Testis (tissue), 3 donors: Measurements from ENCODE around the gene TENT4A. TPM values are rescaled to one million over a fixed set of nuclear protein-coding genes. Genes with fewer than 3 reads are reported as not detected.

ENCODE experiments used
- DNase-seq: peaks from one replicate; pipeline ENCODE4 v3.0.0-alpha.2; 2019
- H3K27ac ChIP-seq, 2 donors: fragments of 200-600 bp; sonication (generic); one replicate each; pipeline ENCODE4 v1.5.1; 2019
- H3K27me3 ChIP-seq: fragments of 200-600 bp; sonication (generic); one replicate; pipeline ENCODE4 v1.5.1; 2019
- H3K36me3 ChIP-seq: fragments of 200-600 bp; sonication (generic); one replicate; pipeline ENCODE4 v1.5.1; 2017; ENCODE audit warnings: low read depth; ENCODE audit errors: missing control alignments
- H3K4me1 ChIP-seq: fragments of 200-600 bp; sonication (generic); one replicate; pipeline ENCODE4 v1.5.1; 2019
- H3K4me3 ChIP-seq, 2 donors: fragments of 200-600 bp; sonication (generic); one replicate each; pipeline ENCODE4 v1.5.1; 2017 to 2019
- H3K9me3 ChIP-seq: fragments of 200-600 bp; sonication (generic); one replicate; pipeline ENCODE4 v1.5.1; 2017
- POLR2A ChIP-seq: fragments of 450-650 bp; IDR thresholded peaks from one replicate; pipeline ENCODE4 v1.6.1; 2017; ENCODE audit warnings: antibody characterized with exemption, mild to moderate bottlenecking, moderate library complexity
- WGBS, 2 donors: methylation state at CpG; one replicate each; pipeline ENCODE4 v1.1.5; 2018; 5-methylcytosine and 5-hydroxymethylcytosine counted together
- intact Hi-C: fragments of 100-400 bp; cut with DNase I; formaldehyde crosslinking; loops from one replicate; pipeline ENCODE4 v1.15.1; 2023; ENCODE audit warnings: low total_unique reads
- polyA plus RNA-seq: library from polyadenylated mRNA; stranded (reverse); fragments of 350-450 nt; fragmentation: Illumina TruSeq; extraction: RNeasy Lipid Tissue Mini Kit (QIAGEN cat#74804); gene quantifications from one replicate; pipeline ENCODE4 v1.2.3, GENCODE V29; 2014; ENCODE audit warnings: low read depth, low replicate concordance; ENCODE audit not compliant: insufficient read depth
- total RNA-seq, 2 donors: library from RNA; depleted of rRNA; stranded (reverse); fragments of >200 nt; gene quantifications; one replicate each; pipeline ENCODE4 v1.2.3, GENCODE V29; 2016
- TF ChIP-seq, protein P1 (sequence below), 3 experiments: fragments of 450-650 bp in 2 of 3; fragments of 200-600 bp in 1 of 3; sonication (generic) in 1 of 3; IDR thresholded peaks; one replicate each; pipeline ENCODE4 v1.5.1; 2016 to 2019; ENCODE audit warnings: antibody characterized with exemption in 3 of 3, mild to moderate bottlenecking in 2 of 3, moderate library complexity in 1 of 3

The TENT4A gene
- total and polyA plus RNA-seq, 3 donors from 2014 or later, result 23.1 to 51.3 (median 46.2) TPM

DNA sequence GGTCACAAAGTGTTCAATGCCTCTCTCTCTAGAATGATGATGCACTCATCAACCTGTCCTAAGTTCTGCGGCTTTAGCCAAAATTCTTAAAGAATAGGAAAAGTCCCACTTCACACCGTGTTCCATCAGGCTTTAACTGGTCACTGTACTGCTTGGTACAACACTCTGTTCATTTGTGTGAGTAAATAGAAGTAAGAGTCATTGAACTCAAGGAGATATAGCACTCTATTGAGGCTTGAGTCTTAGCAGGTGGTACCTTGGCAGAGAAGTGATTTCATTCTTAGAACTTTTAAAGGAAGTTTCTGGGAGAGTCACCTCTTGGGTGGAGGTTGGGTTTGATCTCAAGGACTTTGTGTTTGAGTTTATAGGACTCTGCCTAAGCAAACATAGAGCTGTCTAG, 92.6 kb downstream of the TENT4A start:
- no peaks in the 10 kb centered on the region for H3K9me3 ChIP-seq
- no peaks in the 10 kb centered on the region for H3K36me3 ChIP-seq
- intact Hi-C loops, result no loop called here
- 92 to 95% methylated on average over 2 of the region's 2 CpGs for WGBS, 2 donors
- H3K27me3 ChIP-seq, result no peaks in the 10 kb centered on the region
- DNase-seq, result no peak
- H3K4me1 ChIP-seq, result no peaks in the 10 kb centered on the region
- H3K4me3 ChIP-seq, result no peak overlapping the region
- TF ChIP-seq, protein P1, sequence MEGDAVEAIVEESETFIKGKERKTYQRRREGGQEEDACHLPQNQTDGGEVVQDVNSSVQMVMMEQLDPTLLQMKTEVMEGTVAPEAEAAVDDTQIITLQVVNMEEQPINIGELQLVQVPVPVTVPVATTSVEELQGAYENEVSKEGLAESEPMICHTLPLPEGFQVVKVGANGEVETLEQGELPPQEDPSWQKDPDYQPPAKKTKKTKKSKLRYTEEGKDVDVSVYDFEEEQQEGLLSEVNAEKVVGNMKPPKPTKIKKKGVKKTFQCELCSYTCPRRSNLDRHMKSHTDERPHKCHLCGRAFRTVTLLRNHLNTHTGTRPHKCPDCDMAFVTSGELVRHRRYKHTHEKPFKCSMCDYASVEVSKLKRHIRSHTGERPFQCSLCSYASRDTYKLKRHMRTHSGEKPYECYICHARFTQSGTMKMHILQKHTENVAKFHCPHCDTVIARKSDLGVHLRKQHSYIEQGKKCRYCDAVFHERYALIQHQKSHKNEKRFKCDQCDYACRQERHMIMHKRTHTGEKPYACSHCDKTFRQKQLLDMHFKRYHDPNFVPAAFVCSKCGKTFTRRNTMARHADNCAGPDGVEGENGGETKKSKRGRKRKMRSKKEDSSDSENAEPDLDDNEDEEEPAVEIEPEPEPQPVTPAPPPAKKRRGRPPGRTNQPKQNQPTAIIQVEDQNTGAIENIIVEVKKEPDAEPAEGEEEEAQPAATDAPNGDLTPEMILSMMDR (IDR thresholded peaks at IDR 0.05), result no peak
- no peak for TF ChIP-seq POLR2A
- H3K27ac ChIP-seq, result no peak overlapping the region

Other genes with a start within 250 kb of the TENT4A start
- gene NSUN2, start 80.4 kb upstream of the TENT4A start, total RNA-seq, result 10 to 100 TPM; 66.7 to 80.1 TPM
- 51.6 TPM for gene NSUN2, start 80.4 kb upstream of the TENT4A start, polyA plus RNA-seq
- 10 to 100 TPM in 1 of 2 donors, 1 to 10 TPM in 1; 7.9 to 13.9 TPM for gene SRD5A1, start 80.0 kb upstream of the TENT4A start, total RNA-seq
- gene SRD5A1, start 80.0 kb upstream of the TENT4A start, polyA plus RNA-seq, result 3.8 TPM